ENCODE data around the gene SLC44A1.

SLC44A1 gene

DNA sequence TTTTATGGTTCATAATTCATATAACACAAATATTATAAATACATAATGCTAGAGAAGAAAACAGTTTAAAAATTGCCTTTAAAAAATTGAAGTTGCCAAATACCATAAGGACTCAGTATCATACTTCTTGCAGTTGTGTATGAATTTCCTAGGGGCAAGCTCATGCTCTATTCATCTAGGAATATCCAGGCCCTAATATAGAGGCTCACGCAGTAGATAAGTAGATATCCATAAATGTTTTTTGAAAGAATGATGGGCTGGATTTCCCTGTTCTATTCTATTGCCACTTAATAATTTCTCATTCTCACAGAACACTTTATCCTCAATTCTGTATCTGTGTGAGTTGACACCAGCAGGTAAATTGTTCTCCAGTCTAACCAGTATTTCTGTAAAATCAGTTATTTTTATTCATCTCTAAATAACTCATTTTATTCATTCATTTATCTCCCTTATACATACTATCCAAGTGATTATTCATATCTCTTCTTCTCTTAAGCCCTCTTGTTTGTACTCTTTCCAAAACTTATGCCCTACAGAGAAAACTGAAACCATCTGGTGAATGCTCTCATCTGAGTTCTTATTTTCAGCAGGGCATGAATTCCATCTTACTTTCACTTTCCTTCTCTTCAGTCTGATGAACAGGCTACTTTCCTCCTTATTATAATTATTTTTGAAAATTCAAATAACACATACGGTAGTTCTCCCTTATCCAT, 97.1 kb downstream of the SLC44A1 start:
- DNase-seq = peak; percentile 13

DNA sequence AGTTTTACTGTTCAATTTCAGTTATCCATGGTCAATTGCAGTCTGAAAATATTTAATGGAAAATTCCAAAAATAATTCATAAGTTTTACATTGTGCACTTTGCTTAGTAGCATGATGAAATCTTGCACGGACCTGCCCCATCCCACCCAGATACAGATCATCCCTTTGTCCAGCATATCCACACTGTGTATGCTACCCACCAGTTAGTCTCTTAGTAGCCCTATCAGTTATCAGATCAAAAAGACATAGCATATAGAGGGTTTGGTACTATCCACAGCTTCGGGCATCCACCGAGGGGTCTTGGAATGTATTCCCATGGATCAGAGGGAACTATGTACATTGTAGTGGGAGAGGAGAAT, 97.7 kb downstream of the SLC44A1 start:
- no peak for DNase-seq

DNA sequence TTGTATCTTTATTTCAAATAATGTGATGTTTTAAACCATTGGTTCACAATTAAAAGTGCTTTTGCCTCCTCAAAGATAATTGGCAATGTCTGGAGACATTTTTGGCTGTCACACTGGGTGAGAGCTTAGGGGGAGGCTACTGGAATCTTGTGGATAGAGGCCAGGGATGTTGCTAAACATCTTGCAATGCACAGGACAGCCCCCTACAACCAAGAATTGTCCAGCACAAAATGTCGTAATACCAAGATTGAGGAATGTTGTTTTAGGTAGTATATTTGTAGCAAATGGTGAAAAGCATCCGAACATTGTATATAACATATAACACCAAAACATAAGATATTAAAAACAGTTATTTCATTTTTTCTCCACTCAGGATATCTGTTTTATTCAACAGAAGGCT, 99.8 kb downstream of the SLC44A1 start:
- DNase-seq = peak; percentile 39

DNA sequence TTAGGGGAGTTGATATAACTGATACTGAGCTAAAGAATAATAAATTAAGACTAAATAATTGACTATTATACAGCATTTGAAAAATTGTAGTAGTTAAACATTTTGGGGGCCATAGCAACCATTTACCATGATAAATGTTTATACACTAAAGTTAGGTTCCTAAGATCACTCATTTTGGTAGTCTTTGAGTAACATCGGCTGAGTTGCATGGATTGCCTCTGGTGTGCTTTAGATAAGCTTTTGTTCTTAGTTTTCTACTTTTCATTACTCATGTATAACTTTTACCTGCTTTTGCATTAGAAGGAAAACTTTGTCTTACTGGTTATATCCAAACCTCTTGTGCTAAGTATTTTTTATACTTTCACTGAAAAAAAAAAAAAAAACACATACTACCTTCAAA, 101.2 kb downstream of the SLC44A1 start:
- DNase-seq = no peak

DNA sequence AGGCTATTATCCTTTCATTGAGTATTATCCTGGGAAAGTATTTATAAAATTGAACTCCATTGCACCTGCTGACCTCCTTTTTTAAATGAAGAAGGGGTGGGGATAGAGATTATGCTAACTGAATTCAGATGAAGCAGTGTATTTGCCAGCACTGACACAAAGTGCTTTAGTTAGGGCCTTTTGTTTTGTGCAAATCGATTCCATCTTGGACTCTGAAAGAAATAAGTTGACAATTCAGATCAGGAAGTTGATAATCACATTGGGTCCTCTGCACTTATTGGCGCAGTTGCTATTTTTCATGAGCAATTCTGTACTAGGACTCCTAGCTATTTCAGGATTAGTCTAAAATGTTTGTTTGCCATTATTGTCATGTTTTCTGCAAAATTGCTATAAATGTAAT, 101.8 kb downstream of the SLC44A1 start:
- DNase-seq = no peak

DNA sequence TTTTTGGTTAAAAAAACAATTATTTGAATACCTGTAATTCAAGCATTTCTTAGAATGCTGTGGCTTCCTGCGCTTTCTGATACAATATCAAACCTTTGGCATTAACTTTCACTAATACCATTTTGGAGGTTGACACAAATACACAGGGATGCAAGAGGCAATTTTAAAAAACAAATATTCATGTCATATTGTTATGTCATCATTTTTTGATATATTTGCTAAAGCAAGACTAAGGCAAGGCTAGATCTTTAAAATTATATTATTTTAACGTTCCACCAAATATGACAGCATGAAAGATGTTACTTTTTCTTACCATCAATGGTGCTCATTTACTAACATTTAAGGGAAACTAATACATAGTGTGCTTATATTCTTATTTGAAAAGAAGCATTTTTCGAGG, 110.0 kb downstream of the SLC44A1 start:
- no peak for DNase-seq

DNA sequence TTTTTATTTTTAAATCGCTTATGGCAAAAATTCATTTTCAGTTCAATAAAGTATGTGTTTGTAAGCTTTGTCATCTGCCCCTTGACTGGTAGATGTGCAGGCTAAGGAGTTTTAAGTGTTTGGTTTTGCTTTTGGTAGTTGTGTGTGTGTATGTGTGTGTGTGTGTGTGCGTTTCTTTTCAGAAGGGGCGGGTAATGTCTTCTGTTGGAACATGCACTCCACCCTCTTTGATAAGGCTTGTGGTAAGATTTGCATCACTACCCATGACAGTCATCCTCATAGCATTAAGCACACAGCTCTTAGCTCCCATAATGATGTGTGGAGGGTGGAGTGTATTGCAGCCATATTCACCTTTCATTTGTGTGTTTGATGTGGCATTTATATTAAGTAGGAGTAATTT, 111.3 kb downstream of the SLC44A1 start:
- DNase-seq = peak; percentile 4

DNA sequence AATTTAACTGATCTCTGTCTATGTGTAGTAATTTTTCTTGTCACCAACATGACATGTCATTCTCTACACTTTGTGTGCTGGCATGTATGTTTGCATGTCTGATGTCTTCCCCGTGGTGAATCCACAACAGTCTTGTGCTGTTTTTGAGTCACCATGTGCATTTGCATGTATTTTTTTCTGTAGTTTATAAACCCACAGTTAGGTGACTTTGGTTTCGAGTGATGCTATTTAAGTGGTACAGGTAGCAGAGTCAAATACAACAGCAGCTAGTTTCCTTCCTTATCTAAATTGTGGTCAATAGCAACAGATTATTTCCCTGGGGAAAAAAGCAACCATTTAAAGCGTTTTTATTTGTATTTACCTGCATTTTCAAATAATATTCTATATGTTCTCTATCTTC, 113.5 kb downstream of the SLC44A1 start:
- no peak for DNase-seq

DNA sequence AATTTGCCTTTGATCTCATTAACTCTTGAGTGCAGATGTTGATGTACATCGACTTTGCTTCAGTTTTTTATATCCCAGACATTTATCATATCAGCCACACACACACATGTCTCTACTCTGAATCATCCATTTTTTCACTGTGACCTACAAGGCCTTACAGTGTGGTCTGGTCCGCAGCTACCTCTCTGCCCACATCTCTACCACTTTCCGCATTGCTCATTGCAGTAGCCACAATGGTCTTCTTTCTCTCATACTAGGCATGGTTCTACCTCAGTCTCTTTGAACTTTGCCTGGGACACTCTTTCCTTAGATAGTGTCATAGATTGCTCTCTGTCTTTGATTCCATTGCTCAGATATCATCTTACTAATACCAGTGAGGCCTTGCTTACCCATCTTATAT, 115.4 kb downstream of the SLC44A1 start:
- peak; percentile 40 for DNase-seq

DNA sequence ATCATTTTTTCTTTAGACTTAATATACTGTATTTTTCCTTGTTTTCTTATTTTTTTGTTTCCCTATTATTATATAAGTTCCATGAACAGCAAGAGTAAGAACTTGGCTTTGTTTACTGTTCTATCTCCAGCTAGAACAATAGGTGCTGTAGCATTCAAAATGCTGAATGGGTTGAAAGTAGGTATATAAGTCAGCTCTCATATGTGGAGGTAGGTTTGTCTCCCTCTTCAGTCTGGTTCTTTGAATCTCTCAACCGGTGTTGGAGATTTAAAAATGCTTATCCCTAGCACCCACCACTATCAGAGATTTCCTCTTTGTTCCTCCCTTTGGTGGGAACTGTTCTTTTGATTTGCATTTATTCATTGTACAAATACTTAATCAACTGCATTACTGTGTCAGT, 115.9 kb downstream of the SLC44A1 start:
- no peak for DNase-seq

DNA sequence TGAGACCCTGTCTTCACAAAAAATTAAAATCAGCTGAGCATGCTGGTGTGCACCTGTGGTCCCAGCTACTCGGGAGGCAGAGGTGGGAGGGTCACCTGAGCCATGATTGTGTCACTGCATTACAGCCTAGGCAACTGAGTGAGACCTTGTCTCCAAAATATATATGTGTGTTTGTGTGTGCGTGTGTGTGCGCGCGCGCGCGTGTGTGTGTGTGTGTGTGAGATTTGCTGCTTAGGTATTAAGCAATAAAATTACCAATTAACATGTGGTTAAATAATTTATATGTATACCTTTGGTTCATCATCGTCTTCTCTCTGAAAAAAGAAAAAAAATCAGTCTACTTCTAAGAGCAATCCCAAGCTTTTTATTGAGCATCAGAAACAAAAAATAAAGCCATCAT, 117.4 kb downstream of the SLC44A1 start:
- no peak for DNase-seq

DNA sequence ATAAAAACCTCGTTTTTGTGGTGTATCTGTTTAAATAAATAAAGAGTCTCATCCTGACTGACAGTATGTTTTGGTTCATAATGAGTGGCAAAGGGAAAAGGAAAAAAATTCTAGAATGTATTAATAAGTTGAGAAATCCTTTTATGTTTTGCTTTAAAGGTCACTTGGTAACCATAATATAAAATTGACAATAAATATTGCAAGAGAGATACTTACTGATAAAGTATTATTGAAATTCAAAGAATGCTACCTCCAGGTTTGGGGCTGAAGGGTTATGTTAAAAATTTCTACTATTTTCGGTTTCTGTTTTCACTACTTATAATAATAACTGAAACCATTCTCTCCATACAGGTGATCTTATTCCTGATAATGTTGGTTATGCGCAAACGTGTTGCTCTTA, 118.0 kb downstream of the SLC44A1 start:
- DNase-seq = no peak

DNA sequence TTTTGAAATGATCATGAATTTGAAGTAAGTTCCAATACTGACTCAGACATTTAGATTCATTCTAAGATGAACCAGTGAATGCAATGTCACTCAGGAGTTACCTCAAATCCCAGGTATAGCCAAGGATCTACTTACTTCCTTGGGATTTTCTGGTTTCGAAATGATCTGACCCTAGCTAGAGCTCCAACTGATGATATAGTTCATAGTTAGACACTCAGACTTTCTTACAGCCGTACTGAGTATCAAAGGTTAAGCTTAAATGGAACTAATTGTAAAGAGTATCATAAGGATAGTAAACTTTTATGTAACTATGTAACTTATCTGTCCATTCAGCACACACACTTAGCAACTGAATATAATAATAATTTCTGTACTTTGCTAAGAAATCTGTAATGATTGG, 119.4 kb downstream of the SLC44A1 start:
- no peak for DNase-seq

DNA sequence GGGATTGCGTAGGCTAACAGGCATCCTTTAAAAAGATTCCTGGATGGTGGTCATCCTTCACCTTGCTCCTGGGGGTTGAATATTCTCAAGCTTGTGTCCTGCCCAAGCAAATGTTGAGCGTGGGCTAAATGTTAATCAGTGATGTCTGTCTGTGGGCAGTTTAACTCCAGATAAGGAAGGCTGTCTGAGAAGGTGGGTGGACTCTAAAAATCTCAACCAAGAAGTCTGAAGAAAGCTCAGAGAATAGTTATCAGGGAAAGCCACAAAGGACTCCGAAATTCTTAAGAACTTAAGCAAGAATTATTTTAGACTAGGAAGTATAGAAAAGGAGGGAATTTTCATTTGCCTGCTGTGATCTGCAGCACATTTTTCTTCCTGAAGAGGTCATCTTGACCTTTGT, 125.5 kb downstream of the SLC44A1 start:
- DNase-seq = no peak

DNA sequence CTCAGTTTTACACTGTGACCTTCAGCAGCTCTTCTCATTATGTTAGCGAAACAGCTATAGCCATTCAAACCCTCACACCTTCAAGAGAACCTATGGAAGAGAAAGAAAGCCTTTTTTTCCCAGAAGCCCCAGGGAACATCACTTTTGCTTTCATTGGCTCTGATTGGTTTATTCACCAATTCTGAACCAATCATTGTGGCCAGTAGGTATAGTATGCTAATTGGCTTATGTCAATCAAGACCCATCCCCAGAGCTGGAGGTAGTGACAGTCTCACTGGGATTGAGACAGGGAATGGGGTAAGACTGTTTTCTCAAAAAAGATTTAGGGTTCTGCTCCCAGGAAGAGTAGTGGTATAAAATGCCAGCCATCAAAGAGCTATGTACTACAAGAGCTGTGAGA, 129.3 kb downstream of the SLC44A1 start:
- DNase-seq = no peak

DNA sequence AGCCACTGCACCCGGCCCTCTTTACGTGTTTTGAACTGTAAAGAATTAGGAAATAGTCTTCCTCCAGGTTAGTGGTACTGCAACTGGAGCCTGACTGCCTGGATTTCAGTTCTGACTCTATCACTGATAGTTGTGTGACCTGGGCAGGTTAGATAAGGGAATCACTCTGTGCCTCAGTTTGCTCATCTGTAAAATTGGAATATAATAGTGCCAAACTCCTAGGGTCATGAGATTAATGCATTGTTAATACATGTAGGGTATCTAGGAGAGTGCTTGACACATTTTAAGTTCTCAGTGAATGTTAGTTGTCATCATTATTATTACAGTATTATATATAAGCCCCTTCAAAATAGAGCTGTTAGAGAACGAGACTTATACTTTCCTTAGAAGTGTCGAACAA, 130.9 kb downstream of the SLC44A1 start:
- DNase-seq = no peak

DNA sequence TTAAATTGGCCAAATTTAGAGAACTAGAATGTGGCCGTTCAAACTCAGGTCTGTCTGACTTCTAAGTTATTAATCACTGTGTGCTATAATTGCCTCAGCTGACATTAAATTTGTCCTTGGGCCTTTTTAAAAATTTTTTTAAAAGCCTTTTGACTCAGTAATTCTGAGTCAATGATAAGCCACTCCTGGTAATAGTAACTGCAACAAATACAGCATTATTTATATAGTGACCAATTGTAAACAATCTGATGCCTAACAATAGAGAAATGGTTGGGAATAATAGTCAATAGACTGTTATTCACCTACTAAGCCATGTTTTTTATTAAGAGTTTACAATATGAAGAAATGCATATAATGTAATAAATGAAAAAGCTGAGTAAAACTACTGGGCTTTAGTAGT, 132.4 kb downstream of the SLC44A1 start:
- DNase-seq = no peak

DNA sequence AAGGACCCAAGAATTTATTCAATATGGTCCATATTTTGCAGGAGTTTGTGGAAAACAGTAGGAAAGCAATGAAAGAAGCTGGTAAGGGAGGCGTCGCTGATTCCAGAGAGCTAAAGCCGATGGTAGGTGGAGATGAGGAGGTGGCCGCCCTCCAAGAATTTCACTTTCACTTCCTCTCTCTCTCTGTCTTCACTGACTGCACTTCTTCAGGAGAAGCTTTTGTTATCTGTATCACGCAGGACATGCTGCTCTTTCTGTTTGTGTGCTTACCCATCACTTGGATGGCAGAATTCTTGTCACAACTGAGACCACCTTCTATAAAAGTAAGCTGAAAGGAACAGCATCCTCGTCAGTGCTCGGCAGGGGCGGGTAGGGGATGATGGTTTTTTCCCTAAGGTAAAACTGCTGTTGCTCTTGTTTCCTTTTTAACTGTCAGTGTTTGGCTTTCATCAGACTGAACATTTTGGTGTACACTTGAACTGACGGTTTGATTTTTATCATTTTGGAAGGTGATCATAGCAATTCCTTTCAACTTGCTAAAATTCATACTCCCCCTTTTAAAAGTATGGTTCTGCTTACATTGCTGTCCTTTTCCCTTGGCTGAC, 141.0 kb downstream of the SLC44A1 start:
- no peak for DNase-seq

DNA sequence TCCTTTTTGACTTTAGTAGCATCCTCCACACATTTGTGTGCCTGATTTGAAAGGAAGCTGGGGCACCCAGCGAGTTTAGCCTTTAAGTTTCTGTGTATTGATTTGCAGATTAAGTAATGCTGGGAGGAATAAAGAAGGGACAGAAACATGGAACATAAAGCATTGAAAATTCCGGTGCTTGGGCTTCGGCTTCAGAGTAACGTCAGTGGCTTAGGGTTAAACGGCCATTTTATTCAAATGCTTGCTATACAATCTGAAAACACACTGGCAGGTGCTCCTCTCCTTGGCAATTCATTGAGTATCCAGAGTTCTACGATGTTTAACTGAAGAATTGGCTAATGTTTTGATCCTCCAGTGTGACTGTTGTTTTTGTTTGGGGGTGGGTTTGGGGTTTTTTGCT, 145.3 kb downstream of the SLC44A1 start:
- DNase-seq = no peak

DNA sequence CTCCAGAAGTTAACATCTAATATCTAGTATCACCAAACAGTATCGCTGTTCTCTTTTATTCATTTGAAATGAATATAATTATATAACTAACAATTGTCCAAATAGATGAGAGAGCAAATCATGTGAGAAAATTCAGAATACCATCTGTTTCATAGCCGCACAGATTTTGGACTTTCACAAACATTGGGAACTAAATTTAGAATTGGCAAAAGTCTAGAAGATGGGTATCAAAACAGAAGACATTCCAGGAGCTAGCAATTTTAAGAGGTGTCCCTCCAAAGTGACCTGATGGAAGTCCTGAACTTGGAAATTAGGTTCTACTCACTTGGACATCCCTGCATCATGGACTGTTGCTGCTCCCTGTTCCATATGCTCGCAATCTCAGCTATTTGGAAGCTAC, 146.4 kb downstream of the SLC44A1 start:
- DNase-seq = no peak

DNA sequence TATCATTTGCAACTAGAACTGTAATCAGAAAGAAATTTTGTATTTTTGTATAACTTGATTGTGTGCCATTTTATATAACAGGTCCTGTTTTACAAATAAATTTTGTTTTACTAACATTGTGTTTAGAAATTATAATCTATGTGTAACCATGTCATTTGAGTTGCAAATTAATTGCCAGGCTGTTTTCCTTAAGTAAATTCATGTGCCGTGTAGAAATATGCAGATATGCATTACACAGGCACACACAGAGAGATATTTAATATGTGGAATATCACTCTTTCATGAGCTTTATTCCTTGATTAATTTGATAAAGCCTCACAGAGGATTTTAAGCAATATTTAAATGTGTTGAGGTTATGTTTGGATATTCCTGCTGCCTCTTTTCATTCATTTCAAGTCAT, 146.8 kb downstream of the SLC44A1 start:
- DNase-seq = no peak

DNA sequence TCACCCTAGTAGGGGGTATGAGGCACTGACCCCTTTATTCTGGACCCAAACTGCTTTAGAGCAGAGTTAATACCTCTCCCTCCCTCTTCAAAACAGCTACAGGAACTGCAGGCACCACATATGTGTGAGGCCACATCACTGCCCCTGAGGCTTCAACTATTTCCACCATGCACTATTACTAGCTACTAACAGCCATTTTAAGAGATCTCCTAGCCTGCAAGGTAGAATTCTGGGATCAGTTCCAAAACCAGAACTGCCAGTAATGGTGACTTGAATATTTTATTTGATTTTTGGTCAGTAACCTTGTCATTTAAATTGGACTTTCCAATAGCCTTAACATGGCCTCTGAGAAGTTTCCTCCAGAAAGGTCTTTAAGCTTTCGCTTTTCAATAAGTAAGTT, 148.1 kb downstream of the SLC44A1 start:
- DNase-seq = no peak

DNA sequence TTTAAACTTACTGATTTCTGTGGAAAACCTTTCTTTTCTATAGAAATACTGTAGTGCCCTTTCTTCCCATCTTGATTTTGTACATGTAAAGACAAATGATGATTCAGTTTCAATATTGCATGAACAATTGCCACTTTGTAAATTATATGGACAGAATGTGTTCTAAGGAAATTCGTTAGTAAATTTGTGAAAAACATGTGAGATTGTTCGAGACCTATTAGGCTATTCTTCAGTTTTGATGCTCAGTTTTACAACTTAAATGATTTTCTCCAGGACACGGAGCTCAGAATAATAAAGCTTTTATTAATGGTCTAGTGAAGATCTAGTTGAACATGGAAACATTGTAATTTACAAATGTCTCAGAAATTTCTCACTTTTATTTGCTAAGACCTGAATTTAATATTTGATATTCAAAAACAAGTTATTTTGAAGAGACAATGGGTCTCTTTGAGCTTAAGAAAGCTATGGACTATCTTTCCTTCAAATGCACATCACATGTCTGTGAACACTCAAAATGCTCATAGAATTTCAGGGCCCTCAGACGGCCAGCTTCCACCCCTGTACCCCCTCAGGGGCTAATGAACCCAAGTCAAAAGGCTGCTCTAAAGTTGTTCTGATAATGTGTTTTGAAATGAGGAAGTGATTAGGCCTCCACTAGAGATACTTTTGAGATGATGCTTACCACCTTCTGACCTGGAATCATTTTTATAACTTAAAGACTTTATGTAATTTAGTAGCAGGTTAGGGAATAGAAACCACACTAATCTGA, 149.3 kb downstream of the SLC44A1 start:
- no peak for DNase-seq

DNA sequence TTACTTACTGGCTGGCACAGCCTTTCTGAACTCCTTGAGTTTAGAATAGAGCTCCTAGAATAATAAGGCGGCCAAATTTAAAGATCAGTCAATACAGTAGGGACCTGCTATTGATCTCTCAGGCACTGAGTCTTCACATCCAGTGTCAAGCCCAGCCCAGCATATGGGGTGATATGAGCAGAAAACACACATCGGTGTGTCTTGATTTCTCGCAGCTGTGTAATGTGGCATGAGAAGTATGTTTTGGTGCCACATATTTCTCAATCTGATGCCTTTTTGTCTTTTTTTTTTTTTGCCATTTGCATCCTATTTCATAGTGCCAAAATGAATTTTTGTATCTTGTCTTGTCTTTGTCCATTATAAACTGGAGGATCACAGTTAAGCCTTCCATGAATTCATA, 152.0 kb downstream of the SLC44A1 start:
- no peak for DNase-seq

DNA sequence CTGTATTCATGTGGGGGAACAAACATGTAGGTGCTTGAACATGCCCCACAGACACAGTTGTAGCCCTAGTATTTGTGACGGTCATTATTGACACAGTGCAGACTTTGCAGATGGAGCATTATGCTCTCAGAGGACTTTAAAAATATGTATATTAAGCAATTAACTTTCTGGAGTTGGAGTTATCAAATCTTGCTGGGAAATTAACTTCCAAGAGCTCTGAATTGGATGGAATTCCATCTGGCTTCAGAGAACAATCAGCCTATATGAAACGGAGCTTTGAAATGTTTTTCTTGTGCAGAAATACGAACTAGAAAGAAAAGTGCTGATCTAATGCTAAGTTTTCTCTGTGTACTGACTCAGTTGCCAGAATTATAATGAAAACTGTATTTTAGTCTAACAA, 152.4 kb downstream of the SLC44A1 start:
- no peak for DNase-seq
